Measurements from ENCODE around the gene GLB1L.

GLB1L gene

GRCh38 chr2:219285894-219286425 is 40.7 kb upstream of the GLB1L start:
- H3K4me3 ChIP-seq (ENCODE audit: low read length), result no peak overlapping the region

GRCh38 chr2:219285373-219285735 is 40.1 kb upstream of the GLB1L start:
- no peak overlapping the region for H3K4me3 ChIP-seq (ENCODE audit: low read length)
- TF ChIP-seq ZNF274 (IDR thresholded peaks at IDR 0.05; ENCODE audit: low read depth, low read length), result no peak

More at GRCh38 chr2:219285894-219286425, 40.7 kb upstream of the GLB1L start:
- TF ChIP-seq ZNF274 (IDR thresholded peaks at IDR 0.05; ENCODE audit: low read depth, low read length), result no peak

GRCh38 chr2:219284501-219285372 is 39.5 kb upstream of the GLB1L start:
- no peak for TF ChIP-seq ZNF274 (IDR thresholded peaks at IDR 0.05; ENCODE audit: low read depth, low read length)
- H3K4me3 ChIP-seq (ENCODE audit: low read length), result no peak overlapping the region

GRCh38 chr2:219282943-219283581 is 37.8 kb upstream of the GLB1L start:
- no peak for TF ChIP-seq ZNF274 (IDR thresholded peaks at IDR 0.05; ENCODE audit: low read depth, low read length)
- no peak overlapping the region for H3K4me3 ChIP-seq (ENCODE audit: low read length)

GRCh38 chr2:219282375-219282774 is 37.1 kb upstream of the GLB1L start:
- TF ChIP-seq ZNF274 (IDR thresholded peaks at IDR 0.05; ENCODE audit: low read depth, low read length), result no peak
- no peak overlapping the region for H3K4me3 ChIP-seq (ENCODE audit: low read length)

GRCh38 chr2:219281588-219281987 is 36.3 kb upstream of the GLB1L start:
- no peak overlapping the region for H3K4me3 ChIP-seq (ENCODE audit: low read length)
- TF ChIP-seq ZNF274 (IDR thresholded peaks at IDR 0.05; ENCODE audit: low read depth, low read length), result no peak

- H3K4me3 ChIP-seq (ENCODE audit: low read length), result no peak overlapping the region
- no peak for TF ChIP-seq ZNF274 (IDR thresholded peaks at IDR 0.05; ENCODE audit: low read depth, low read length)
These were observed 35.4 kb upstream of the GLB1L start for GRCh38 chr2:219280651-219281050.

GRCh38 chr2:219279916-219280516 is 34.8 kb upstream of the GLB1L start:
- peak overlapping the region; percentile 77 for H3K4me3 ChIP-seq (ENCODE audit: low read length)
- TF ChIP-seq ZNF274 (IDR thresholded peaks at IDR 0.05; ENCODE audit: low read depth, low read length), result no peak

- no peak for TF ChIP-seq ZNF274 (IDR thresholded peaks at IDR 0.05; ENCODE audit: low read depth, low read length)
- peak within 1 kb of the TSS; percentile 77 for H3K4me3 ChIP-seq (ENCODE audit: low read length)
These were observed 34.1 kb upstream of the GLB1L start, which contains the start of gene DNAJB2 for GRCh38 chr2:219279151-219279915. Gene DNAJB2, plus strand, starts transcription at chr2:219279366. Its CDS starts 468 bp downstream, at chr2:219279834.

GRCh38 chr2:219278655-219279150 is 33.5 kb upstream of the GLB1L start:
- no peak for TF ChIP-seq ZNF274 (IDR thresholded peaks at IDR 0.05; ENCODE audit: low read depth, low read length)

GRCh38 chr2:219277703-219278654 is 32.7 kb upstream of the GLB1L start:
- no peak for TF ChIP-seq ZNF274 (IDR thresholded peaks at IDR 0.05; ENCODE audit: low read depth, low read length)
- H3K4me3 ChIP-seq (ENCODE audit: low read length), result peak overlapping the region; percentile 53; the same call in 1 of the 2 replicates

More at GRCh38 chr2:219278655-219279150, 33.5 kb upstream of the GLB1L start:
- peak overlapping the region; percentile 53; the same call in 1 of the 2 replicates for H3K4me3 ChIP-seq (ENCODE audit: low read length)

GRCh38 chr2:219274361-219274921 is 29.2 kb upstream of the GLB1L start:
- no peak for TF ChIP-seq ZNF274 (IDR thresholded peaks at IDR 0.05; ENCODE audit: low read depth, low read length)
- no peak overlapping the region for H3K4me3 ChIP-seq (ENCODE audit: low read length)
